ENCODE data around the gene RGS8.

RGS8 gene

GRCh38 chr1:182641561-182641960 lies 42.8 kb downstream of the RGS8 start:
- DNase-seq (ENCODE audit: low read depth, low spot score): no peak

DNA sequence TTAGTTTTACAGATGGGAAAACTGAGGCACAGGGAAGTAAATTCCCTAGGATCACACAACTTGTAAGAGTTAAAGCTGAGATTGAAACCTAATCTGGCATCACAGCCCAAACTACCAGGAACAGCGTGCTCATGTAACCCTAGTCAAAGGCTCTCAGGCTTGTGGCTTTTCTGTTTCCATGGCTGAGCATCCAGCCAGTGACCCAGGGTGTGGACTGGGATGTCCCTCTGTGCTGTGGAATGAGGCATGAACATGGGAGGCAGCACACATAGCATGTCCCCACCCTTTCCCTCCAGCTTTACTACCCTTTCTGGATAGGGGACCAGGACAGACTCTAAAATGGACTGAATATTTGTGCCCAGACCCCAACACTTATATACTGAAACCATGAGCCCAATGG lies 45.1 kb downstream of the RGS8 start:
- no peak for DNase-seq (ENCODE audit: low read depth, low spot score)

DNA sequence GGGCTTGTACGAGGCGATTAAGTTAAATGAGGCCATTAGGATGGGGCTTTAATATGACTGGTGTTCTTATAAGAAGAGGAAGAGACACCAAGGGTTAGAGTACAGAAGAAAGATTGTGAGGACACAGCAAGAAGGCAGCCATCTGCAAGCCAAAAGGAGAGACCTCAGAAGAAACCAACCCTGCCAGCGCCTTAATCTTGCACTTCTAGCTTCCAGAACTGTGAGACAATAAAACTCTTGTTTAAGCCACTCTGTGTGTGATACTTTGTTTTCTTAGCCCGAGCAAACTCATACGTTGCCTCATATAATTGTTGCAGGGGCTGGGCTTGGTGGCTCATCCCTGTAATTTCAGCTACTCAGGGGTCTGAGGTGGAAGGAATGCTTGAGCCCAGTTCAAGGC lies 46.6 kb downstream of the RGS8 start:
- DNase-seq (ENCODE audit: low read depth, low spot score): no peak

DNA sequence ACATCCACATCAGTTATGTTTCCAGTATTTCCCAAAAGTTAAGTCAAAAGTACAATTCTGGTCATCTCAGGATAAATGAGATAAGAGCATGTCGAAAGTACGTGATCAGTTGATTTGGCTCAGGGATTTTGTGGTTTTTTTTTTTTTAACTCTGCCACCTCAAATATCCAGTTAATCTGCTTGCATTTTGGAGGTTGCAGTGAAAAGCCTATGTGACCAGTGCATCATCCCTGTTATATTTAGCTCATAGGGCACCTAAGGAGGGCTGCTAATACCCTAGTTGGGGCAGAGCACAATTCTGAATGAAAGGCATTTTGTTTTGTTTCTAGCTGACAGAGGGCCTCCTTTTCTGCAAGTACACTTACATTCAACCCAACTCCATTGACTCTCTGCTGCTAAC lies 48.5 kb downstream of the RGS8 start:
- no peak for DNase-seq (ENCODE audit: low read depth, low spot score)

Measured in activated naive CD8-positive, alpha-beta T cell treated with anti-CD3 and anti-CD28 coated beads, Interleukin-2, amount 50 U/mL, for 16 hours (primary cell).